Colon (tissue), 2 donors: ENCODE results near the gene KRT16.
"Not testable (repeated sequence)": the region's sequence is repeated elsewhere in the genome, so short reads cannot be mapped to it uniquely, and the experiment has no call there.

Experiments used
- FAIRE-seq: peaks from 2 replicates; lab custom pipeline; 2012; peaks lifted over from hg19 to GRCh38; lab: Jason Lieb, UNC
- donor health status: control.
- donor health status: control.

The KRT16 gene

GRCh38 chr17:41614098-41614497 lies 1.5 kb upstream of the KRT16 start:
- no peak for FAIRE-seq

GRCh38 chr17:41613277-41614082 lies 913 bp upstream of the KRT16 start:
- FAIRE-seq, result no peak

- no peak for FAIRE-seq
These were observed 1.5 kb downstream of the KRT16 start for GRCh38 chr17:41610965-41611640.

- FAIRE-seq, result not testable (repeated sequence)
These were observed 2.5 kb downstream of the KRT16 start for GRCh38 chr17:41610061-41610517.

GRCh38 chr17:41606930-41607329 lies 5.6 kb downstream of the KRT16 start:
- not testable (repeated sequence) for FAIRE-seq

- FAIRE-seq, result no peak
These were observed 10.0 kb downstream of the KRT16 start for GRCh38 chr17:41602524-41602923.

GRCh38 chr17:41600318-41600717 lies 12.2 kb downstream of the KRT16 start:
- FAIRE-seq, result no peak

GRCh38 chr17:41599680-41600079 lies 12.9 kb downstream of the KRT16 start:
- FAIRE-seq, result no peak

GRCh38 chr17:41595585-41595984 lies 17.0 kb downstream of the KRT16 start:
- FAIRE-seq, result no peak

- FAIRE-seq, result no peak
These were observed 18.1 kb downstream of the KRT16 start for GRCh38 chr17:41594363-41594915.

GRCh38 chr17:41593306-41593981 lies 19.1 kb downstream of the KRT16 start:
- no peak for FAIRE-seq

GRCh38 chr17:41592601-41593305 lies 19.8 kb downstream of the KRT16 start:
- no peak for FAIRE-seq

GRCh38 chr17:41589301-41589700 lies 23.3 kb downstream of the KRT16 start:
- FAIRE-seq, result no peak

- FAIRE-seq, result no peak
These were observed 24.3 kb downstream of the KRT16 start for GRCh38 chr17:41588126-41588810.

GRCh38 chr17:41586863-41587495 lies 25.6 kb downstream of the KRT16 start, which contains the start of gene KRT14:
KRT14 (minus strand) TSS chr17:41586895; CDS start chr17:41586834, 61 bp downstream.
- FAIRE-seq, result no peak

GRCh38 chr17:41585301-41586056 lies 27.1 kb downstream of the KRT16 start:
- no peak for FAIRE-seq

- FAIRE-seq, result not testable (repeated sequence)
These were observed 28.1 kb downstream of the KRT16 start for GRCh38 chr17:41584331-41584927.

- no peak for FAIRE-seq
These were observed 29.1 kb downstream of the KRT16 start for GRCh38 chr17:41583137-41584127.
